Measurements from ENCODE around the gene UBE2O.

DNA sequence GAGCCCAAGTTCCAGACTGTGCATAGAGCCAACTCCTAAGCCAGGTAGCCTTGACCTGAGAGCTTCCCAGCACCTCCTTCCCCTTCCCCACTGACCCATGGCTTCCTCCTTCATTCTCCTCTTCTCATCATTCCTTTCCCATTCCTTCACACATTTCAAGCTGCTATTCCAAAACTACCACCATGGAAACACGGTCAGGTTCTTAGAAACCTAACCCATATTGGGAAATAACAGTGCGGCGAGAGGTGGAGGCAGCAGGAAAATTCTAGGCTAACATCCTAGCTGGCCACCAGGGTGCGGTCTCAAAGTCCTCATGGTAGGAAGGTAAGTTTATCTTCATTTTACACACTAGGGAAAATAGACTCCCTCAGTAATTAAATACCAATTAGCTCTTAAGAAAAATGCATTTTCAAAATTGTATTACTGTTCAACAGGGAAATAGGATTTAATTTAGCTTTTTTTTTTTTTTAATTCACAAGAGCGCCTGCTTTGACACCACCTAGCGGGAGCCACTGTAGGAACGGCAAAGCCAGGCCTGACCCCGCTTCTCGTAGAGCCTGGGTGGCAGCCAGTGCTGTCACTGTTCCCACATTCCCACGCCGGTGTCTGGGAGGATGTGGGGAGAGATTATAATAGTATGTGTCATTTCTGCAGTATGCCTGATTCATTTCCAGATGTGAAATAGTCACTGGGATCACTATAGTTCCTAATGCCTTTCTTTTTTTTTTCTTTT lies 82.5 kb downstream of the UBE2O start:
- TF ChIP-seq EZH2phosphoT487 (IDR thresholded peaks at IDR 0.05; ENCODE audit: unreplicated experiment) (no peak), STAT1 (IDR thresholded peaks at IDR 0.05; ENCODE audit: unreplicated experiment) (no peak), POLR2AphosphoS5 (IDR thresholded peaks at IDR 0.05; ENCODE audit: low read depth) (no peak), EZH2 (IDR thresholded peaks at IDR 0.05; ENCODE audit: low read depth, unreplicated experiment) (no peak)
- TF ChIP-seq, protein P1, sequence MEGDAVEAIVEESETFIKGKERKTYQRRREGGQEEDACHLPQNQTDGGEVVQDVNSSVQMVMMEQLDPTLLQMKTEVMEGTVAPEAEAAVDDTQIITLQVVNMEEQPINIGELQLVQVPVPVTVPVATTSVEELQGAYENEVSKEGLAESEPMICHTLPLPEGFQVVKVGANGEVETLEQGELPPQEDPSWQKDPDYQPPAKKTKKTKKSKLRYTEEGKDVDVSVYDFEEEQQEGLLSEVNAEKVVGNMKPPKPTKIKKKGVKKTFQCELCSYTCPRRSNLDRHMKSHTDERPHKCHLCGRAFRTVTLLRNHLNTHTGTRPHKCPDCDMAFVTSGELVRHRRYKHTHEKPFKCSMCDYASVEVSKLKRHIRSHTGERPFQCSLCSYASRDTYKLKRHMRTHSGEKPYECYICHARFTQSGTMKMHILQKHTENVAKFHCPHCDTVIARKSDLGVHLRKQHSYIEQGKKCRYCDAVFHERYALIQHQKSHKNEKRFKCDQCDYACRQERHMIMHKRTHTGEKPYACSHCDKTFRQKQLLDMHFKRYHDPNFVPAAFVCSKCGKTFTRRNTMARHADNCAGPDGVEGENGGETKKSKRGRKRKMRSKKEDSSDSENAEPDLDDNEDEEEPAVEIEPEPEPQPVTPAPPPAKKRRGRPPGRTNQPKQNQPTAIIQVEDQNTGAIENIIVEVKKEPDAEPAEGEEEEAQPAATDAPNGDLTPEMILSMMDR (conservative IDR thresholded peaks at IDR 0.05; ENCODE audit: low read depth in 2 of 2), result peak; percentile 55 to 73

Measured in GM23338 (cell line).